WTC11 (cell line): ENCODE measurements around the gene CD300A.

Source experiments
- KAT7 ChIP-seq: sonication (generic); formaldehyde crosslinking; IDR thresholded peaks from 2 replicates; pipeline ENCODE4 v1.8.1; 2023; ENCODE audit warnings: missing genetic modification reagents, mild to moderate bottlenecking, borderline replicate concordance
- RELA ChIP-seq: sonication (generic); formaldehyde crosslinking; IDR thresholded peaks from 2 replicates; pipeline ENCODE4 v1.8.1; 2022; ENCODE audit warnings: missing genetic modification reagents, mild to moderate bottlenecking, borderline replicate concordance
- ZBTB21 ChIP-seq: sonication (generic); formaldehyde crosslinking; IDR thresholded peaks from 2 replicates; pipeline ENCODE4 v1.8.1; 2023; ENCODE audit warnings: mild to moderate bottlenecking, missing genetic modification reagents, borderline replicate concordance
- ZNF121 ChIP-seq: sonication (generic); formaldehyde crosslinking; IDR thresholded peaks from 2 replicates; pipeline ENCODE4 v1.8.0; 2023; ENCODE audit warnings: missing genetic modification reagents
- TF ChIP-seq, protein P1 (sequence below): fragments of 200-600 bp; IDR thresholded peaks from 2 replicates; pipeline ENCODE4 v1.8.0; 2022; ENCODE audit warnings: antibody characterized with exemption
- TF ChIP-seq, protein P2 (sequence below): sonication (generic); formaldehyde crosslinking; IDR thresholded peaks from 2 replicates; pipeline ENCODE4 v1.8.1; 2023; ENCODE audit warnings: mild to moderate bottlenecking, missing genetic modification reagents, moderate library complexity
- TF ChIP-seq, protein P3 (sequence below): fragments of 250-450 bp; sonication (Bioruptor Pico); IDR thresholded peaks from 2 replicates; pipeline ENCODE4 v2.1.2; 2022; ENCODE audit warnings: mild to moderate bottlenecking, moderate library complexity

GRCh38 chr17:74430385-74430705 is 36.1 kb upstream of the CD300A start:
- TF ChIP-seq, protein P1, sequence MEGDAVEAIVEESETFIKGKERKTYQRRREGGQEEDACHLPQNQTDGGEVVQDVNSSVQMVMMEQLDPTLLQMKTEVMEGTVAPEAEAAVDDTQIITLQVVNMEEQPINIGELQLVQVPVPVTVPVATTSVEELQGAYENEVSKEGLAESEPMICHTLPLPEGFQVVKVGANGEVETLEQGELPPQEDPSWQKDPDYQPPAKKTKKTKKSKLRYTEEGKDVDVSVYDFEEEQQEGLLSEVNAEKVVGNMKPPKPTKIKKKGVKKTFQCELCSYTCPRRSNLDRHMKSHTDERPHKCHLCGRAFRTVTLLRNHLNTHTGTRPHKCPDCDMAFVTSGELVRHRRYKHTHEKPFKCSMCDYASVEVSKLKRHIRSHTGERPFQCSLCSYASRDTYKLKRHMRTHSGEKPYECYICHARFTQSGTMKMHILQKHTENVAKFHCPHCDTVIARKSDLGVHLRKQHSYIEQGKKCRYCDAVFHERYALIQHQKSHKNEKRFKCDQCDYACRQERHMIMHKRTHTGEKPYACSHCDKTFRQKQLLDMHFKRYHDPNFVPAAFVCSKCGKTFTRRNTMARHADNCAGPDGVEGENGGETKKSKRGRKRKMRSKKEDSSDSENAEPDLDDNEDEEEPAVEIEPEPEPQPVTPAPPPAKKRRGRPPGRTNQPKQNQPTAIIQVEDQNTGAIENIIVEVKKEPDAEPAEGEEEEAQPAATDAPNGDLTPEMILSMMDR: no peak
- TF ChIP-seq, protein P2, sequence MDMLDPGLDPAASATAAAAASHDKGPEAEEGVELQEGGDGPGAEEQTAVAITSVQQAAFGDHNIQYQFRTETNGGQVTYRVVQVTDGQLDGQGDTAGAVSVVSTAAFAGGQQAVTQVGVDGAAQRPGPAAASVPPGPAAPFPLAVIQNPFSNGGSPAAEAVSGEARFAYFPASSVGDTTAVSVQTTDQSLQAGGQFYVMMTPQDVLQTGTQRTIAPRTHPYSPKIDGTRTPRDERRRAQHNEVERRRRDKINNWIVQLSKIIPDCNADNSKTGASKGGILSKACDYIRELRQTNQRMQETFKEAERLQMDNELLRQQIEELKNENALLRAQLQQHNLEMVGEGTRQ (CRISPR knock-in tag): no peak
- TF ChIP-seq RELA (CRISPR knock-in tag) (no peak), ZNF121 (CRISPR knock-in tag) (no peak), ZBTB21 (CRISPR knock-in tag) (no peak), KAT7 (CRISPR knock-in tag) (no peak)
- TF ChIP-seq, protein P3, sequence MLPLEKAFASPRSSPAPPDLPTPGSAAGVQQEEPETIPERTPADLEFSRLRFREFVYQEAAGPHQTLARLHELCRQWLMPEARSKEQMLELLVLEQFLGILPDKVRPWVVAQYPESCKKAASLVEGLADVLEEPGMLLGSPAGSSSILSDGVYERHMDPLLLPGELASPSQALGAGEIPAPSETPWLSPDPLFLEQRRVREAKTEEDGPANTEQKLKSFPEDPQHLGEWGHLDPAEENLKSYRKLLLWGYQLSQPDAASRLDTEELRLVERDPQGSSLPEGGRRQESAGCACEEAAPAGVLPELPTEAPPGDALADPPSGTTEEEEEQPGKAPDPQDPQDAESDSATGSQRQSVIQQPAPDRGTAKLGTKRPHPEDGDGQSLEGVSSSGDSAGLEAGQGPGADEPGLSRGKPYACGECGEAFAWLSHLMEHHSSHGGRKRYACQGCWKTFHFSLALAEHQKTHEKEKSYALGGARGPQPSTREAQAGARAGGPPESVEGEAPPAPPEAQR (CRISPR knock-in tag): no peak
